Stomach (tissue), 9 donors: ENCODE measurements around the gene DYNC1LI1. TPM values are rescaled to one million over a fixed set of nuclear protein-coding genes. Genes with fewer than 3 reads are reported as not detected.

Source experiments
- DNase-seq, 2 donors: peaks; one replicate each; pipeline versions ENCODE4 v3.0.0 to v3.0.0-alpha.2; 2013 to 2019
- H3K27ac ChIP-seq, 5 donors: fragments of 200-600 bp in 4 of 5; sonication (generic) in 4 of 5; one replicate each; pipeline ENCODE4 v1.5.1; 2013 to 2019; ENCODE audit warnings: mild to moderate bottlenecking in 1 of 5, moderate library complexity in 1 of 5
- H3K27me3 ChIP-seq, 3 donors: fragments of 200-600 bp; sonication (generic); one replicate each; pipeline ENCODE4 v1.5.1; 2017 to 2019; ENCODE audit warnings: mixed run types in 1 of 3
- H3K36me3 ChIP-seq, 4 donors: fragments of 200-600 bp; sonication (generic); 1 replicate in 3 of 4; 2 replicates in 1 of 4; pipeline ENCODE4 v1.5.1; 2016 to 2019
- H3K4me1 ChIP-seq, 4 donors: fragments of 200-600 bp; sonication (generic); one replicate each; pipeline ENCODE4 v1.5.1; 2016 to 2019
- H3K4me3 ChIP-seq, 4 donors: fragments of 200-600 bp; sonication (generic) in 3 of 4; one replicate each; pipeline ENCODE4 v1.5.1; 2016 to 2019; ENCODE audit warnings: mild to moderate bottlenecking in 1 of 4
- H3K9me3 ChIP-seq, 4 donors: fragments of 200-600 bp; sonication (generic); one replicate each; pipeline ENCODE4 v1.5.1; 2016 to 2019
- EP300 ChIP-seq: sonication (generic); formaldehyde crosslinking; IDR thresholded peaks from one replicate; pipeline ENCODE4 v1.6.1; 2017; ENCODE audit warnings: antibody characterized with exemption
- POLR2A ChIP-seq, 4 donors: fragments of 450-650 bp; IDR thresholded peaks; one replicate each; pipeline ENCODE4 v1.6.1; 2016; ENCODE audit warnings: antibody characterized with exemption in 4 of 4, control low read depth in 2 of 4, mild to moderate bottlenecking in 1 of 4, moderate library complexity in 1 of 4
- POLR2AphosphoS5 ChIP-seq, 3 donors: sonication (generic); formaldehyde crosslinking; IDR thresholded peaks; one replicate each; pipeline ENCODE4 v1.6.1; 2016; ENCODE audit warnings: antibody characterized with exemption in 3 of 3
- WGBS, 5 donors: extraction: QIAGEN DNeasy Blood & Tissue Kit in 3 of 5; methylation state at CpG; one replicate each; pipeline versions ENCODE4 v1.1.5 to v1.1.7; 2013 to 2018; 5-methylcytosine and 5-hydroxymethylcytosine counted together
- intact Hi-C: fragments of 100-400 bp; cut with DNase I; formaldehyde crosslinking; loops from one replicate; pipeline ENCODE4 v1.15.1; 2023; ENCODE audit warnings: low total_unique reads
- polyA plus RNA-seq, 3 donors: library from polyadenylated mRNA; stranded (reverse); fragments of 200-250 nt; gene quantifications; one replicate each; pipeline ENCODE4 v1.2.3, GENCODE V29; 2013
- total RNA-seq, 5 donors: library from RNA; depleted of rRNA; stranded (reverse); fragments of >200 nt; gene quantifications; one replicate each; pipeline versions ENCODE4 v1.1.0 to v1.2.3, GENCODE V29; 2014 to 2016
- TF ChIP-seq, protein P1 (sequence below), 7 experiments: fragments of 450-650 bp in 4 of 7; fragments of 200-600 bp in 3 of 7; sonication (generic) in 3 of 7; IDR thresholded peaks; one replicate each; pipeline ENCODE4 v1.5.1; 2016 to 2019; ENCODE audit warnings: antibody characterized with exemption in 7 of 7, control low read depth in 2 of 7, mild to moderate bottlenecking in 1 of 7
- donor health status: healthy with polysubstance abuse.
- donor health status: Bipolar disorder and iron deficiency.
- donor health status: healthy.

The DYNC1LI1 gene
- total and polyA plus RNA-seq, 8 donors = 5.8 to 92.4 (median 19.1) TPM

DNA sequence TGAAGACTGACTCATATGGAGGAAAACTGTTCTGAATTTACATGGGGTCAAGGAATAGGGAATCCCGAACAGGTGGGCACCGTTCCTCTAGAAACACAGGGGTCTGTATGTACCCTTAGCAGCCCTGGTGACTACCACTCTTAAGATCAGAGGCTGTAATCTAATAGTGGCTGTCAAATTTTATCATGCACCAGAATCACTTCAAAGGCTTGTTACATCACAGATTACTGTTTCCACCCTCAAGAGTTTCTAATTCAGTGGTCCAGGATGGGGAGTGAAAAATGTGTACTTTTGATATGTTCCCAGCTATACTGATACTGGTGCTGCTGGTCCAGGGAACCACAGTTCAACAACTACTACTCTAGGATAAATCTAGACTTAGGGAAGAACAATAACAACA, 27.9 kb downstream of the DYNC1LI1 start:
- Histone ChIP-seq H3K4me3 (no peak overlapping the region), H3K9me3 (no peaks in the 10 kb centered on the region), H3K36me3 (peaks cover 8 to 37% (median 32%) of the 10 kb centered on the region in 4 donors), H3K27ac (no peak overlapping the region), H3K4me1 (peaks cover 0 to 18% (median 7%) of the 10 kb centered on the region in 4 donors), H3K27me3 (no peaks in the 10 kb centered on the region)
- no peak for DNase-seq
- WGBS, 5 donors = 93 to 97% (median 97%) methylated on average over 2 of the region's 2 CpGs
- no peak for TF ChIP-seq POLR2AphosphoS5 (IDR thresholded peaks at IDR 0.05)
- TF ChIP-seq, protein P1, sequence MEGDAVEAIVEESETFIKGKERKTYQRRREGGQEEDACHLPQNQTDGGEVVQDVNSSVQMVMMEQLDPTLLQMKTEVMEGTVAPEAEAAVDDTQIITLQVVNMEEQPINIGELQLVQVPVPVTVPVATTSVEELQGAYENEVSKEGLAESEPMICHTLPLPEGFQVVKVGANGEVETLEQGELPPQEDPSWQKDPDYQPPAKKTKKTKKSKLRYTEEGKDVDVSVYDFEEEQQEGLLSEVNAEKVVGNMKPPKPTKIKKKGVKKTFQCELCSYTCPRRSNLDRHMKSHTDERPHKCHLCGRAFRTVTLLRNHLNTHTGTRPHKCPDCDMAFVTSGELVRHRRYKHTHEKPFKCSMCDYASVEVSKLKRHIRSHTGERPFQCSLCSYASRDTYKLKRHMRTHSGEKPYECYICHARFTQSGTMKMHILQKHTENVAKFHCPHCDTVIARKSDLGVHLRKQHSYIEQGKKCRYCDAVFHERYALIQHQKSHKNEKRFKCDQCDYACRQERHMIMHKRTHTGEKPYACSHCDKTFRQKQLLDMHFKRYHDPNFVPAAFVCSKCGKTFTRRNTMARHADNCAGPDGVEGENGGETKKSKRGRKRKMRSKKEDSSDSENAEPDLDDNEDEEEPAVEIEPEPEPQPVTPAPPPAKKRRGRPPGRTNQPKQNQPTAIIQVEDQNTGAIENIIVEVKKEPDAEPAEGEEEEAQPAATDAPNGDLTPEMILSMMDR (IDR thresholded peaks at IDR 0.05) = no peak
- intact Hi-C loops = no loop called here

DNA sequence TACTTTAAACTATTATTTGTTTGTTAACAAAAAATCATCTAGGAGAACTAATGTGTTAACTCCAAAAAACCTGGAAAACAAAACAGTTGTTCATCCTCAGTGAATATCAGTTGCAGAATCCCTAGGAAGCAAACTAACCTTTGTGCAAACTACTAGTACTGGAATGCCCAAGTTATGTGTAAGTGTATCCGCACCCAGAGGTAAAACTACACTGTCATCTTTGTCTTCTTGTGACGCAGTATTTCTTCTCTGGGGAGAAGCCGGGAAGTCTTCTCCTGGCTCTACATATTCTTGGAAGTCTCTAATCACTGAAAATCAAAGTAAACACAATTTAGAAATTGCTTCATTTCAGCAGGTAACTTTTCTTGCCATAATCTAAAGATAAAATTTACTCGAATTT, 29.8 kb downstream of the DYNC1LI1 start:
- DNase-seq = no peak
- Histone ChIP-seq H3K4me3 (no peak overlapping the region), H3K4me1 (peaks cover 0 to 11% (median 2%) of the 10 kb centered on the region in 4 donors), H3K27ac (no peak overlapping the region), H3K27me3 (no peaks in the 10 kb centered on the region), H3K9me3 (no peaks in the 10 kb centered on the region), H3K36me3 (peaks cover 8 to 43% (median 32%) of the 10 kb centered on the region in 4 donors)
- 68 to 89% (median 81%) methylated on average over 4 of the region's 4 CpGs for WGBS, 5 donors
- intact Hi-C loops = no loop called here
- TF ChIP-seq POLR2AphosphoS5 (IDR thresholded peaks at IDR 0.05) = no peak

- TF ChIP-seq POLR2AphosphoS5 (IDR thresholded peaks at IDR 0.05) = no peak
- TF ChIP-seq, protein P1 (IDR thresholded peaks at IDR 0.05) = no peak
- no peak for TF ChIP-seq POLR2A (IDR thresholded peaks at IDR 0.05)
- TF ChIP-seq EP300 = no peak
- intact Hi-C loops = no loop called here
- no peak overlapping the region for H3K4me3 ChIP-seq
- H3K36me3 ChIP-seq = peaks cover 21 to 73% (median 64%) of the 10 kb centered on the region in 4 donors
- no peaks in the 10 kb centered on the region for H3K4me1 ChIP-seq
- no peaks in the 10 kb centered on the region for H3K9me3 ChIP-seq
- no peak overlapping the region for H3K27ac ChIP-seq
- no peaks in the 10 kb centered on the region for H3K27me3 ChIP-seq
- WGBS, 5 donors = 72 to 94% (median 79%) methylated on average over 1 of the region's 1 CpG
- no peak for DNase-seq
Observed at GRCh38 chr3:32532434-32532833, 38.2 kb downstream of the DYNC1LI1 start.

GRCh38 chr3:32531010-32531647, 39.5 kb downstream of the DYNC1LI1 start:
- H3K36me3 ChIP-seq = peaks cover 25 to 81% (median 77%) of the 10 kb centered on the region in 4 donors
- DNase-seq = no peak
- no peak for TF ChIP-seq POLR2A (IDR thresholded peaks at IDR 0.05)
- TF ChIP-seq, protein P1 (IDR thresholded peaks at IDR 0.05) = no peak
- TF ChIP-seq POLR2AphosphoS5 (IDR thresholded peaks at IDR 0.05) = no peak
- TF ChIP-seq EP300 = no peak

DNA sequence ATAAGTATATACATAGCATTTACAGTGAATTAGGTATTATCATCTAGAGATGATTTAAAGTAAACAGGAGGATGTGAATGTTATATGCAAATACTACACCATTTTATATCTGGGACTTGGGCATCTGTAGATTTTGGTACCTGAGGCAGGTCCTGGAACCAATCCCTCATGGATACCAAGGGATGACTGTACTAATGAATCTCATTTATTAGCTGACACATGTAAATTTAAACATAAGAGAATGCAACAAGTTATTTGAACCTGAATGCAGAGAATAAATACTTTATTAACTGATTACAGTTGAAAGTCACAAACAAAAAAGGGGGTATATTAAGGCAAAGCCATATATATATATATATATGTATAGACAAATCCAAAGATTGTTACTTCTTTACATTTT, 44.9 kb downstream of the DYNC1LI1 start:
- Histone ChIP-seq H3K4me3 (no peak overlapping the region), H3K9me3 (no peaks in the 10 kb centered on the region), H3K36me3 (peaks cover 27 to 80% (median 76%) of the 10 kb centered on the region in 4 donors), H3K27me3 (no peaks in the 10 kb centered on the region), H3K27ac (no peak overlapping the region), H3K4me1 (no peaks in the 10 kb centered on the region)
- intact Hi-C loops = no loop called here
- DNase-seq = no peak
- TF ChIP-seq EP300 = no peak
- TF ChIP-seq, protein P1 (IDR thresholded peaks at IDR 0.05) = no peak
- TF ChIP-seq POLR2A (IDR thresholded peaks at IDR 0.05) = no peak
- no peak for TF ChIP-seq POLR2AphosphoS5 (IDR thresholded peaks at IDR 0.05)

More at GRCh38 chr3:32531010-32531647, 39.5 kb downstream of the DYNC1LI1 start:
- H3K27ac ChIP-seq = no peak overlapping the region
- H3K9me3 ChIP-seq = no peaks in the 10 kb centered on the region
- H3K4me3 ChIP-seq = no peak overlapping the region
- H3K4me1 ChIP-seq = no peaks in the 10 kb centered on the region
- intact Hi-C loops = no loop called here
- no peaks in the 10 kb centered on the region for H3K27me3 ChIP-seq
